ENCODE measurements around the gene ZBTB3.
"Not testable (repeated sequence)": the region's sequence is repeated elsewhere in the genome, so short reads cannot be mapped to it uniquely, and the experiment has no call there.

Gene ZBTB3

GRCh38 chr11:62753736-62754603, at the start of gene ZBTB3:
Gene ZBTB3 (minus strand): TSS chr11:62754160. CDS start chr11:62753664, 496 bp downstream.
- DNase-seq = peak; percentile 100

GRCh38 chr11:62801071-62801470, 47.1 kb upstream of the ZBTB3 start:
- DNase-seq = no peak

GRCh38 chr11:62799486-62799885, 45.5 kb upstream of the ZBTB3 start:
- no peak for DNase-seq

GRCh38 chr11:62796281-62796680, 42.3 kb upstream of the ZBTB3 start:
- DNase-seq = no peak

- DNase-seq = no peak
These were observed 40.3 kb upstream of the ZBTB3 start for GRCh38 chr11:62794201-62794775.

- DNase-seq = no peak
These were observed 38.2 kb upstream of the ZBTB3 start for GRCh38 chr11:62792202-62792575.

- DNase-seq = peak; percentile 72
These were observed 37.7 kb upstream of the ZBTB3 start, which contains the start of gene TMEM223 for GRCh38 chr11:62791501-62792201. Gene TMEM223 (minus strand): TSS chr11:62792006. CDS start chr11:62791994, 12 bp downstream.

- no peak for DNase-seq
These were observed 35.6 kb upstream of the ZBTB3 start for GRCh38 chr11:62789576-62789975.

- peak; percentile 0 for DNase-seq
These were observed 35.0 kb upstream of the ZBTB3 start for GRCh38 chr11:62788991-62789390.

GRCh38 chr11:62787005-62787759, 33.2 kb upstream of the ZBTB3 start, which contains the start of gene TMEM179B:
Gene TMEM179B (plus strand): TSS chr11:62787402. CDS start chr11:62787432, 30 bp downstream.
- peak; percentile 97 for DNase-seq

GRCh38 chr11:62786318-62787004, 32.5 kb upstream of the ZBTB3 start:
- peak; percentile 76 for DNase-seq

GRCh38 chr11:62782753-62783152, 28.8 kb upstream of the ZBTB3 start:
- no peak for DNase-seq

- no peak for DNase-seq
These were observed 24.5 kb upstream of the ZBTB3 start for GRCh38 chr11:62778441-62778840.

GRCh38 chr11:62777389-62777788, 23.4 kb upstream of the ZBTB3 start:
- DNase-seq = no peak

- no peak for DNase-seq
These were observed 21.7 kb upstream of the ZBTB3 start for GRCh38 chr11:62775646-62776045.

- no peak for DNase-seq
These were observed 20.4 kb upstream of the ZBTB3 start for GRCh38 chr11:62774407-62774806.

- peak; percentile 97 for DNase-seq
These were observed 17.4 kb upstream of the ZBTB3 start, which contains the start of gene TAF6L for GRCh38 chr11:62771144-62772021. Gene TAF6L (plus strand): TSS chr11:62771396. CDS start chr11:62775784, 4,388 bp downstream.

- DNase-seq = no peak
These were observed 16.8 kb upstream of the ZBTB3 start for GRCh38 chr11:62770778-62771143.

- DNase-seq = not testable (repeated sequence)
These were observed 6.9 kb upstream of the ZBTB3 start for GRCh38 chr11:62760867-62761227.

- DNase-seq = no peak
These were observed 4.2 kb upstream of the ZBTB3 start for GRCh38 chr11:62757846-62758788.
